Breast epithelium (tissue), 4 donors: Measurements from ENCODE around the gene MEG3. TPM values are rescaled to one million over a fixed set of nuclear protein-coding genes. Genes with fewer than 3 reads are reported as not detected.

ENCODE experiments used
- DNase-seq, 2 donors: peaks; one replicate each; pipeline ENCODE4 v3.0.0-alpha.2; 2019; ENCODE audit warnings: low spot score in 2 of 2
- H3K27ac ChIP-seq, 2 donors: fragments of 200-600 bp; sonication (generic) in 1 of 2; one replicate each; pipeline ENCODE4 v1.5.1; 2016 to 2019; ENCODE audit warnings: mild to moderate bottlenecking in 1 of 2
- H3K27me3 ChIP-seq, 2 donors: fragments of 200-600 bp; sonication (generic) in 1 of 2; one replicate each; pipeline versions ENCODE4 v1.5.1 to v1.6.0; 2017 to 2019; ENCODE audit warnings: control low read depth in 1 of 2, mild to moderate bottlenecking in 1 of 2
- H3K36me3 ChIP-seq: fragments of 200-600 bp; one replicate; pipeline ENCODE4 v1.5.1; 2019
- H3K4me1 ChIP-seq, 2 donors: fragments of 200-600 bp; sonication (generic); one replicate each; pipeline ENCODE4 v1.5.1; 2016 to 2019; ENCODE audit warnings: control low read depth in 1 of 2
- H3K4me3 ChIP-seq, 3 donors: fragments of 200-600 bp; sonication (generic); 1 replicate in 2 of 3; 2 replicates in 1 of 3; pipeline ENCODE4 v1.5.1; 2016 to 2019; ENCODE audit warnings: mild to moderate bottlenecking in 3 of 3, moderate library complexity in 2 of 3
- H3K9me3 ChIP-seq, 2 donors: fragments of 200-600 bp; sonication (generic) in 1 of 2; one replicate each; pipeline ENCODE4 v1.5.1; 2016 to 2019; ENCODE audit warnings: control low read depth in 1 of 2
- POLR2A ChIP-seq: fragments of 450-650 bp; IDR thresholded peaks from one replicate; pipeline ENCODE4 v1.6.1; 2016; ENCODE audit warnings: antibody characterized with exemption, mild to moderate bottlenecking, moderate library complexity
- POLR2AphosphoS5 ChIP-seq, 3 donors: sonication (generic); formaldehyde crosslinking; IDR thresholded peaks; one replicate each; pipeline ENCODE4 v1.6.1; 2017; ENCODE audit warnings: antibody characterized with exemption in 3 of 3
- intact Hi-C: fragments of 100-400 bp; cut with DNase I; formaldehyde crosslinking; loops from one replicate; pipeline ENCODE4 v1.15.1; 2023; ENCODE audit warnings: low total_unique reads
- total RNA-seq, 3 donors: library from RNA; depleted of rRNA; stranded (reverse); fragments of >200 nt; gene quantifications; one replicate each; pipeline ENCODE4 v1.1.0, GENCODE V29; 2016
- TF ChIP-seq, protein P1 (sequence below), 3 donors: fragments of 450-650 bp; IDR thresholded peaks; one replicate each; pipeline ENCODE4 v1.5.1; 2016 to 2017; ENCODE audit warnings: antibody characterized with exemption in 3 of 3, mild to moderate bottlenecking in 3 of 3, moderate library complexity in 3 of 3

The MEG3 gene
- total RNA-seq, 3 donors from 2014 or later: 45.2 to 68.8 (median 49.8) TPM

DNA sequence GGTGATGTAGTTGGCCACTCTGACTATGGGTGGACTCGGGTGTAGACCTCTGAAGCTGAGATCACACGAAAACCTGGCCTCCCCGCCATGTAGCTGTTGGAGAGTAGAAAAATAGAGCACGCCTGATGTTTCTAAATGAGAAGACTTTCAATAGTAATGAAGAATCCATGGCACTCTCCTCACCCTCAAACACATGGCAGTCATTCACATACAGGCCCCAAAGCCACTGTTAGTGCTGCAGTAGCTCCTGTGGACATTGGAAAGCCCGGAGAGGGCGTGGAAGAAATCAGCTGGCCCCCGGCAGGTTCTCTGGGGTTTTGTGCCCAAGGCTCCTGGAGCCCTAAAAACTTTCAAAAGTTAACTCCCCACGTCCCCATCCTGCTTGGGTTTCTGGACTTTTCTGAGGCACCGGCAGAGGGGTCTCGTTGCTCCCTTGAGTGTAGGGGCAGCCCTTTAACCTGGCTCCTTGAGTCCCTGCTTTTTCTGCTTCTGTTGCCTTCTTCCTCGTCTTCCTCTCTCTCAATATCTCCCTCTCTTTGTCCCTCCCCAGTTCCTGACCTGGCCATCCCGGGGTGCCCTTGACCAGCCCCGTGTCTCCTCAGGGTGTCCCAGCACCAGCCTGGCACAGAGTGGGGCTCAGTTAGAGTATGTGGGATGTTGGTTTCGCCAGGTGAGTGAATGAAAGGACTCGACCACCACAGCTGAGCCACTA is 8.3 kb downstream of the MEG3 start:
- TF ChIP-seq, protein P1, sequence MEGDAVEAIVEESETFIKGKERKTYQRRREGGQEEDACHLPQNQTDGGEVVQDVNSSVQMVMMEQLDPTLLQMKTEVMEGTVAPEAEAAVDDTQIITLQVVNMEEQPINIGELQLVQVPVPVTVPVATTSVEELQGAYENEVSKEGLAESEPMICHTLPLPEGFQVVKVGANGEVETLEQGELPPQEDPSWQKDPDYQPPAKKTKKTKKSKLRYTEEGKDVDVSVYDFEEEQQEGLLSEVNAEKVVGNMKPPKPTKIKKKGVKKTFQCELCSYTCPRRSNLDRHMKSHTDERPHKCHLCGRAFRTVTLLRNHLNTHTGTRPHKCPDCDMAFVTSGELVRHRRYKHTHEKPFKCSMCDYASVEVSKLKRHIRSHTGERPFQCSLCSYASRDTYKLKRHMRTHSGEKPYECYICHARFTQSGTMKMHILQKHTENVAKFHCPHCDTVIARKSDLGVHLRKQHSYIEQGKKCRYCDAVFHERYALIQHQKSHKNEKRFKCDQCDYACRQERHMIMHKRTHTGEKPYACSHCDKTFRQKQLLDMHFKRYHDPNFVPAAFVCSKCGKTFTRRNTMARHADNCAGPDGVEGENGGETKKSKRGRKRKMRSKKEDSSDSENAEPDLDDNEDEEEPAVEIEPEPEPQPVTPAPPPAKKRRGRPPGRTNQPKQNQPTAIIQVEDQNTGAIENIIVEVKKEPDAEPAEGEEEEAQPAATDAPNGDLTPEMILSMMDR (IDR thresholded peaks at IDR 0.05): no peak
- no peak for TF ChIP-seq POLR2A
- Histone ChIP-seq H3K27ac (no peak overlapping the region), H3K27me3 (peaks cover 0 to 5% of the 10 kb centered on the region in 2 donors), H3K9me3 (no peaks in the 10 kb centered on the region), H3K4me1 (peaks cover 0 to 3% of the 10 kb centered on the region in 2 donors), H3K4me3 (no peak overlapping the region), H3K36me3 (no peaks in the 10 kb centered on the region)
- intact Hi-C loops: no loop called here
- DNase-seq: no peak

DNA sequence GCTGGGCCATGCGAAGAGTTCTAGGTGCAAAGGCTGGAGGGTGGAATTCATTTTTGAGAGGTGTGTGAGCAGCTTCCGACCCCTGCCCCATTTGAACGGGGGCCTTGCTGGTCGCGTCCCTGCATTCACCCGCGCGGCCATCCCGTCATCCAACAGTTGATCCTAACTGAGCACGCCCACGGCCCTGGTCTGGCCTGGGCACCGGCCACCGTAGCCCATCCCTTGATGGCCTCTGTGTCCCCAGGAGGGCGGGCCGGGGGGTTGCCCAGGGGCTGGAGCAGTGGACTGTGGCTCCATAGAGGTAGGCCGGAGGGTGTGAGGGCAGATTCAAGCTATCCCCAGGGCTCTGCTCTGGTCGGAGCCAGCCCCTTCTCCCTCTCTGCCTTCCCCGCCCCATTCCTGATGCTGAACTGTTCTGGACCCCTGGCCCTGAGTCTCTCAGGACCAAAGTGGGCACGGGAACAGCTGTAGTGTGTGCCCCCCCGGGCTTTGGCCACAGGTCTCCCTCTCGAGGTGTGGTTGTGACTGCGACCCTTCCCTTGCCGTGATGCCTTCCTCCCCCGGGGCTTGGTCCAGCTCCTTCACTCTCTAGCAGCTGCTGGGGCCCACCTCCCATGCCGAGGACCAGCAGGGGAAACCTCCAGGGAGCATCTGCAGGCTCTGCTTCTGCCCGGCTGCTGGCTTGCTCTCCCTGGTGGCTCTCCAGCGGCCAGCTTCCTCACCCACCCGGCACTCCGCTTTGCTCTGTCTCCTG is 9.1 kb downstream of the MEG3 start:
- intact Hi-C loops: no loop called here
- DNase-seq: no peak
- H3K9me3 ChIP-seq: no peaks in the 10 kb centered on the region
- TF ChIP-seq POLR2AphosphoS5 (IDR thresholded peaks at IDR 0.05): no peak
- no peak for TF ChIP-seq POLR2A
- TF ChIP-seq, protein P1 (IDR thresholded peaks at IDR 0.05): no peak
- H3K4me1 ChIP-seq: peaks cover 0 to 4% of the 10 kb centered on the region in 2 donors
- H3K27ac ChIP-seq: peak overlapping the region in 1 of 2 donors; percentile 25
- H3K4me3 ChIP-seq: no peak overlapping the region
- H3K36me3 ChIP-seq: no peaks in the 10 kb centered on the region
- peaks cover 0 to 5% of the 10 kb centered on the region in 2 donors for H3K27me3 ChIP-seq

DNA sequence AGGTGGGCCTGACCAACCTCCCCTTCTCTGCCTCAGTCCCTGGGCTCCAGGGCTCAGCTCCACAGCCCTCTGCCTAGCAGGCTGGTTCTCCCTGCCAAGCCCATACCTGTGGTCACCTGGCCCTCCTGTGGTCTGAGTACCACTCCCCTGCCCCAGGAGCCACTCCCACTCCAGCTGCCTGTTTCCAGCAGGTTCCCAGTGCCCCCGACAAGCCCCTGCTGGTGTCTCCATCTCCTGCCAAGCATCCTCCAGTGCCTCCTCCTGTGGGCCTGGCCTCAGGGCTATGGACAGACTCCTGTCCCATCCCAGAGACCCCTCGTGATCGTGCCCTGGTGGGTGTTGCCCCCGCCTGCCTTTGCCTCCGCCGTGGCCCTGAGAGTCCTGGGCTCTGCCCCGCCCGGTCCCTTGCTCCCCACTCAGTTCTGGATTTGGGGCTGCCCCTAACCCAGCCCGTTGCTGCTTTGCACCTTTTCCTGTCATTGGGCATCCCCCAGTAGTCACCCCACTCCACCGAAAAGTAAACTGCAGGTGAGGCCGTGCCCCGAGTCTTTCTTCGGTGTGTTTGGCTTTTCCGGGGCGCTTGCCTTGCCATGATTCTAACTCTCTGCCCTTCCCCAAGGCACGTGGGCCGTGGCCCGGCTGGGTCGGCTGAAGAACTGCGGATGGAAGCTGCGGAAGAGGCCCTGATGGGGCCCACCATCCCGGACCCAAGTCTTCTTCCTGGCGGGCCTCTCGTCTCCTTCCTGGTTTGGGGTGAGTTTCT is 9.8 kb downstream of the MEG3 start:
- no peaks in the 10 kb centered on the region for H3K36me3 ChIP-seq
- H3K9me3 ChIP-seq: no peaks in the 10 kb centered on the region
- no peak for DNase-seq
- peaks cover 0 to 5% of the 10 kb centered on the region in 2 donors for H3K27me3 ChIP-seq
- H3K4me3 ChIP-seq: no peak overlapping the region
- TF ChIP-seq POLR2AphosphoS5 (IDR thresholded peaks at IDR 0.05): no peak
- TF ChIP-seq POLR2A: no peak
- TF ChIP-seq, protein P1 (IDR thresholded peaks at IDR 0.05): no peak
- intact Hi-C loops: no loop called here
- H3K27ac ChIP-seq: peak overlapping the region in 1 of 2 donors; percentile 25
- H3K4me1 ChIP-seq: peaks cover 0 to 4% of the 10 kb centered on the region in 2 donors

DNA sequence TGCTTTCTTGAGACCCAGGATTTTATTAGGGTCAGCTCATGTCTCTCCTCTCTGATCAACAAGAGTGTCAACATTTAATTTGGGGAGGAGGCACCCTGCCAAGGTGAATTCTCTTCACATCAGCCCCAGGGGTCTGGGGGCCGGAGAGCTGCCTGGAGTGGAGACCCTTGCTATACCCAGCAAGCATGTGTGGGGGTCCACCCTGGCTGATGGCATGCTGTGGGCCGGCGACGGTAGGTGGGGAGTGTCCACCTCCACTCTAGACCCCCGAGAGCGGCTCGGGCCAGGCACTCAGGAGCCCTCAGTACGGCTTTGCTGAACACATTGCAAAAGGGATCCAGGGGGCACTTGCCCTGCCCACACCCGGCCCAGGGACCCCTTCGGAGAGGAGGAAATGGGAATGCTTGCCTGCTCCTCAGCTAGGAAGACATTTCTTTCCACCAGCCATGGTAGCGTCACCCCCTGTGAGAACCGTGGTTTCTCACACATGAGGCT is 10.4 kb downstream of the MEG3 start:
- TF ChIP-seq POLR2A (no peak), POLR2AphosphoS5 (IDR thresholded peaks at IDR 0.05) (no peak)
- TF ChIP-seq, protein P1 (IDR thresholded peaks at IDR 0.05): no peak
- Histone ChIP-seq H3K9me3 (no peaks in the 10 kb centered on the region), H3K4me3 (no peak overlapping the region), H3K4me1 (peaks cover 0 to 4% of the 10 kb centered on the region in 2 donors), H3K36me3 (no peaks in the 10 kb centered on the region), H3K27ac (peak overlapping the region in 1 of 2 donors; percentile 20), H3K27me3 (peaks cover 0 to 5% of the 10 kb centered on the region in 2 donors)
- no peak for DNase-seq
- intact Hi-C loops: no loop called here
